HEK293 (cell line): ENCODE results near the gene PHACTR3.

Experiments used
- CTCF ChIA-PET: fragments of 350-600 bp; formaldehyde crosslinking; extraction: SDS; loops from one replicate; lab custom pipeline; 2021; ENCODE audit warnings: antibody characterized with exemption; lab: Yijun Ruan, JAX
- POLR2A ChIA-PET: fragments of 300-600 bp; formaldehyde crosslinking; extraction: SDS; loops from one replicate; lab custom pipeline; 2020; ENCODE audit warnings: antibody characterized with exemption, inconsistent platforms; lab: Yijun Ruan, JAX
- H3K27ac ChIP-seq: fragments of 200-500 bp; sonication (Bioruptor generic); 2 replicates; pipeline ENCODE4 v1.5.1; 2014; ENCODE audit warnings: low read depth, low read length, control low read depth, inconsistent platforms; ENCODE audit errors: extremely low read depth
- H3K36me3 ChIP-seq, 2 experiments: fragments of 200-500 bp in 1 of 2; sonication (Bioruptor generic) in 1 of 2; 1 replicate in 1 of 2; 2 replicates in 1 of 2; pipeline ENCODE4 v1.5.1; 2014 to 2017; ENCODE audit warnings: inconsistent platforms in 2 of 2, low read length in 2 of 2; ENCODE audit not compliant: control insufficient read depth in 2 of 2, insufficient read depth in 1 of 2
- H3K4me1 ChIP-seq: fragments of 200-500 bp; sonication (Bioruptor generic); 2 replicates; pipeline ENCODE4 v1.5.1; 2014; ENCODE audit warnings: mild to moderate bottlenecking, low read length, inconsistent platforms; ENCODE audit not compliant: control insufficient read depth, insufficient read depth
- H3K4me3 ChIP-seq: 2 replicates; pipeline ENCODE4 v1.5.1; 2011; ENCODE audit warnings: low read depth, mild to moderate bottlenecking, control low read depth, low read length, moderate library complexity
- H3K9me3 ChIP-seq: fragments of 200-500 bp; sonication (Bioruptor generic); 2 replicates; pipeline ENCODE4 v1.5.1; 2014; ENCODE audit warnings: low read depth, low read length, inconsistent platforms; ENCODE audit not compliant: control insufficient read depth, insufficient read depth
- HOXD13 ChIP-seq: sonication (generic); formaldehyde crosslinking; IDR thresholded peaks from 2 replicates; pipeline ENCODE4 v1.8.0; 2022; ENCODE audit warnings: missing genetic modification reagents, borderline replicate concordance
- KLF1 ChIP-seq: fragments of 450-650 bp; formaldehyde crosslinking; IDR thresholded peaks from 2 replicates; pipeline ENCODE4 v1.5.1; 2016; ENCODE audit warnings: missing biosample characterization, missing genetic modification characterization
- MEIS1 ChIP-seq: sonication (generic); formaldehyde crosslinking; IDR thresholded peaks from 2 replicates; pipeline ENCODE4 v1.8.1; 2022; ENCODE audit warnings: missing genetic modification reagents, mild to moderate bottlenecking, borderline replicate concordance
- REPIN1 ChIP-seq: fragments of 450-650 bp; formaldehyde crosslinking; IDR thresholded peaks from 2 replicates; pipeline ENCODE4 v1.5.1; 2017; ENCODE audit warnings: missing biosample characterization, missing genetic modification characterization, low read depth
- ZFP69B ChIP-seq: fragments of 450-650 bp; formaldehyde crosslinking; IDR thresholded peaks from 2 replicates; pipeline ENCODE4 v1.5.1; 2016; ENCODE audit warnings: missing biosample characterization, missing genetic modification characterization
- ZIC2 ChIP-seq: fragments of 450-650 bp; formaldehyde crosslinking; IDR thresholded peaks from 2 replicates; pipeline ENCODE4 v1.5.1; 2016; ENCODE audit warnings: missing biosample characterization, missing genetic modification characterization
- ZNF138 ChIP-seq: fragments of 450-650 bp; formaldehyde crosslinking; IDR thresholded peaks from 2 replicates; pipeline ENCODE4 v1.5.1; 2016; ENCODE audit warnings: missing biosample characterization, missing genetic modification characterization, borderline replicate concordance
- ZNF19 ChIP-seq: fragments of 450-650 bp; formaldehyde crosslinking; IDR thresholded peaks from 2 replicates; pipeline ENCODE4; 2016; ENCODE audit warnings: missing biosample characterization, missing genetic modification characterization, low read depth
- ZNF202 ChIP-seq: fragments of 450-650 bp; formaldehyde crosslinking; IDR thresholded peaks from 2 replicates; pipeline ENCODE4 v1.5.1; 2016; ENCODE audit warnings: missing biosample characterization, missing genetic modification characterization, borderline replicate concordance
- ZNF239 ChIP-seq: fragments of 450-650 bp; formaldehyde crosslinking; IDR thresholded peaks from 2 replicates; pipeline ENCODE4 v1.5.1; 2016; ENCODE audit warnings: missing biosample characterization, missing genetic modification characterization
- ZNF366 ChIP-seq: fragments of 450-650 bp; formaldehyde crosslinking; conservative IDR thresholded peaks from 2 replicates; pipeline ENCODE4 v1.5.1; 2016; ENCODE audit warnings: missing biosample characterization, missing genetic modification characterization
- ZNF423 ChIP-seq: fragments of 450-650 bp; formaldehyde crosslinking; IDR thresholded peaks from 2 replicates; pipeline ENCODE4 v1.5.1; 2016; ENCODE audit warnings: missing biosample characterization, missing genetic modification characterization
- ZNF426 ChIP-seq: fragments of 450-650 bp; formaldehyde crosslinking; IDR thresholded peaks from 2 replicates; pipeline ENCODE4 v1.5.1; 2017; ENCODE audit warnings: missing biosample characterization, missing genetic modification characterization, mild to moderate bottlenecking, inconsistent platforms, moderate library complexity
- ZNF560 ChIP-seq: fragments of 450-650 bp; formaldehyde crosslinking; IDR thresholded peaks from 2 replicates; pipeline ENCODE4 v1.5.1; 2017; ENCODE audit warnings: missing biosample characterization, missing genetic modification characterization, borderline replicate concordance
- ZNF571 ChIP-seq: fragments of 450-650 bp; formaldehyde crosslinking; IDR thresholded peaks from 2 replicates; pipeline ENCODE4 v1.5.0; 2017; ENCODE audit warnings: missing biosample characterization, missing genetic modification characterization
- ZNF585B ChIP-seq: fragments of 450-650 bp; formaldehyde crosslinking; IDR thresholded peaks from 2 replicates; pipeline ENCODE4 v1.5.1; 2016; ENCODE audit warnings: missing biosample characterization, missing genetic modification characterization
- ZNF621 ChIP-seq: fragments of 450-650 bp; formaldehyde crosslinking; IDR thresholded peaks from 2 replicates; pipeline ENCODE4 v1.5.1; 2017; ENCODE audit warnings: missing biosample characterization, missing genetic modification characterization
- ZNF670 ChIP-seq: fragments of 450-650 bp; formaldehyde crosslinking; IDR thresholded peaks from 2 replicates; pipeline ENCODE4 v1.5.1; 2016; ENCODE audit warnings: missing biosample characterization, missing genetic modification characterization, low read depth
- ZNF777 ChIP-seq: fragments of 450-650 bp; formaldehyde crosslinking; IDR thresholded peaks from 2 replicates; pipeline ENCODE4 v1.5.1; 2017; ENCODE audit warnings: missing biosample characterization, missing genetic modification characterization, borderline replicate concordance
- ZNF791 ChIP-seq: fragments of 450-650 bp; formaldehyde crosslinking; IDR thresholded peaks from 2 replicates; pipeline ENCODE4 v1.5.1; 2016; ENCODE audit warnings: missing biosample characterization, missing genetic modification characterization
- ZNF843 ChIP-seq: fragments of 450-650 bp; formaldehyde crosslinking; IDR thresholded peaks from 2 replicates; pipeline ENCODE4 v1.5.1; 2016; ENCODE audit warnings: missing biosample characterization, missing genetic modification characterization
- ZSCAN30 ChIP-seq: fragments of 450-650 bp; IDR thresholded peaks from 2 replicates; pipeline ENCODE4 v1.5.1; 2018; ENCODE audit warnings: missing biosample characterization, mild to moderate bottlenecking, missing genetic modification characterization, moderate library complexity
- TF ChIP-seq, protein P1 (sequence below): fragments of 450-650 bp; formaldehyde crosslinking; IDR thresholded peaks from 2 replicates; pipeline ENCODE4 v1.5.1; 2017; ENCODE audit warnings: missing biosample characterization, missing genetic modification characterization
- TF ChIP-seq, protein P2 (sequence below): sonication (generic); formaldehyde crosslinking; IDR thresholded peaks from 2 replicates; pipeline ENCODE4 v1.8.1; 2022; ENCODE audit warnings: mild to moderate bottlenecking, moderate library complexity, missing genetic modification reagents
- TF ChIP-seq, protein P3 (sequence below): fragments of 450-650 bp; formaldehyde crosslinking; IDR thresholded peaks from 2 replicates; pipeline ENCODE4 v1.5.1; 2016; ENCODE audit warnings: missing biosample characterization, missing genetic modification characterization, low read depth

Gene PHACTR3

DNA sequence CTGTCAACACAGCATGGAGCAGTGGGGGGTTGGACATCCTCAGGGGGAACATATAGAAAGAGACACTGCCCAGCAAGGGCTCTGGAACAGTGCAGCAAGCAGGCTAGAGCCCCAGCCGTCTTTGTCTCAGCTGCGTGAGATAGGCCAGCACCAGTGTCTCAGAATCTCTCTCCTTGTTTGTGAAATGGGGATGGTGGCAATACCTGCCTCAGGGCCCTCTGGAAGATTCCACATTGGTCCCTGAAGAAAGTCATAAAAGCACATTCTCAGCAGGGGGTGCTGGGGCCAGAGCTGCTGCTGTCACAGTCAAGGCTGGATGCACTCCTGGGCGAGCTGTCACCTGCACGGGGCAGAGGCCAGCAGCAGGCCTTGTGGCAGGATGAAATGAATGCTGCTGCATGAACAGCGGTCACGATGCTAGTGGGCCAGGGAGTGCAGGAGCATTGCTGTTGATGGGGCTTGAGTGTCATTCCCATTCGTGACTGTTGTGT lies 207.4 kb downstream of the PHACTR3 start:
- Histone ChIP-seq H3K36me3 (no peaks in the 10 kb centered on the region), H3K4me1 (no peaks in the 10 kb centered on the region), H3K27ac (no peak overlapping the region), H3K9me3 (no peaks in the 10 kb centered on the region), H3K4me3 (no peak overlapping the region)
- ChIA-PET CTCF (interaction anchor here (0.6 kb wide), 1 partner anchor 142 kb away, joined by 3 read pairs; no protein-coding TSS in a partner anchor), POLR2A (no interaction called here)
- TF ChIP-seq ZNF202 (tag by site-specific recombination) (no peak), ZNF426 (tag by site-specific recombination) (no peak), ZNF423 (tag by site-specific recombination) (no peak), MEIS1 (CRISPR knock-in tag) (no peak), ZNF366 (tag by site-specific recombination) (no peak), ZNF19 (tag by site-specific recombination) (no peak), REPIN1 (tag by site-specific recombination) (no peak)
- TF ChIP-seq, protein P1, sequence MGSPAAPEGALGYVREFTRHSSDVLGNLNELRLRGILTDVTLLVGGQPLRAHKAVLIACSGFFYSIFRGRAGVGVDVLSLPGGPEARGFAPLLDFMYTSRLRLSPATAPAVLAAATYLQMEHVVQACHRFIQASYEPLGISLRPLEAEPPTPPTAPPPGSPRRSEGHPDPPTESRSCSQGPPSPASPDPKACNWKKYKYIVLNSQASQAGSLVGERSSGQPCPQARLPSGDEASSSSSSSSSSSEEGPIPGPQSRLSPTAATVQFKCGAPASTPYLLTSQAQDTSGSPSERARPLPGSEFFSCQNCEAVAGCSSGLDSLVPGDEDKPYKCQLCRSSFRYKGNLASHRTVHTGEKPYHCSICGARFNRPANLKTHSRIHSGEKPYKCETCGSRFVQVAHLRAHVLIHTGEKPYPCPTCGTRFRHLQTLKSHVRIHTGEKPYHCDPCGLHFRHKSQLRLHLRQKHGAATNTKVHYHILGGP (tag by site-specific recombination) = no peak
- TF ChIP-seq, protein P2, sequence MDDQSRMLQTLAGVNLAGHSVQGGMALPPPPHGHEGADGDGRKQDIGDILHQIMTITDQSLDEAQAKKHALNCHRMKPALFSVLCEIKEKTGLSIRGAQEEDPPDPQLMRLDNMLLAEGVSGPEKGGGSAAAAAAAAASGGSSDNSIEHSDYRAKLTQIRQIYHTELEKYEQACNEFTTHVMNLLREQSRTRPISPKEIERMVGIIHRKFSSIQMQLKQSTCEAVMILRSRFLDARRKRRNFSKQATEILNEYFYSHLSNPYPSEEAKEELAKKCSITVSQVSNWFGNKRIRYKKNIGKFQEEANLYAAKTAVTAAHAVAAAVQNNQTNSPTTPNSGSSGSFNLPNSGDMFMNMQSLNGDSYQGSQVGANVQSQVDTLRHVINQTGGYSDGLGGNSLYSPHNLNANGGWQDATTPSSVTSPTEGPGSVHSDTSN = no peak

- POLR2A ChIA-PET = no interaction called here
- H3K4me3 ChIP-seq = no peak overlapping the region
- CTCF ChIA-PET = interaction anchor here (0.6 kb wide), 1 partner anchor 141 kb away, joined by 3 read pairs; no protein-coding TSS in a partner anchor
- H3K36me3 ChIP-seq = no peaks in the 10 kb centered on the region
- H3K27ac ChIP-seq = no peak overlapping the region
- no peaks in the 10 kb centered on the region for H3K4me1 ChIP-seq
- H3K9me3 ChIP-seq = no peaks in the 10 kb centered on the region
- TF ChIP-seq ZFP69B (tag by site-specific recombination) (no peak), ZSCAN30 (tag by site-specific recombination) (no peak), KLF1 (tag by site-specific recombination) (no peak), ZNF843 (no peak), ZNF670 (tag by site-specific recombination) (no peak), ZNF239 (no peak), ZNF791 (no peak), ZNF138 (tag by site-specific recombination) (no peak), ZNF560 (no peak), ZNF621 (no peak), ZNF777 (tag by site-specific recombination) (no peak), HOXD13 (no peak), ZNF585B (no peak), ZNF366 (tag by site-specific recombination) (no peak), ZIC2 (tag by site-specific recombination) (no peak), ZNF571 (tag by site-specific recombination) (no peak)
- TF ChIP-seq, protein P3, sequence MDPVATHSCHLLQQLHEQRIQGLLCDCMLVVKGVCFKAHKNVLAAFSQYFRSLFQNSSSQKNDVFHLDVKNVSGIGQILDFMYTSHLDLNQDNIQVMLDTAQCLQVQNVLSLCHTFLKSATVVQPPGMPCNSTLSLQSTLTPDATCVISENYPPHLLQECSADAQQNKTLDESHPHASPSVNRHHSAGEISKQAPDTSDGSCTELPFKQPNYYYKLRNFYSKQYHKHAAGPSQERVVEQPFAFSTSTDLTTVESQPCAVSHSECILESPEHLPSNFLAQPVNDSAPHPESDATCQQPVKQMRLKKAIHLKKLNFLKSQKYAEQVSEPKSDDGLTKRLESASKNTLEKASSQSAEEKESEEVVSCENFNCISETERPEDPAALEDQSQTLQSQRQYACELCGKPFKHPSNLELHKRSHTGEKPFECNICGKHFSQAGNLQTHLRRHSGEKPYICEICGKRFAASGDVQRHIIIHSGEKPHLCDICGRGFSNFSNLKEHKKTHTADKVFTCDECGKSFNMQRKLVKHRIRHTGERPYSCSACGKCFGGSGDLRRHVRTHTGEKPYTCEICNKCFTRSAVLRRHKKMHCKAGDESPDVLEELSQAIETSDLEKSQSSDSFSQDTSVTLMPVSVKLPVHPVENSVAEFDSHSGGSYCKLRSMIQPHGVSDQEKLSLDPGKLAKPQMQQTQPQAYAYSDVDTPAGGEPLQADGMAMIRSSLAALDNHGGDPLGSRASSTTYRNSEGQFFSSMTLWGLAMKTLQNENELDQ = no peak
Observed at GRCh38 chr20:59812286-59813125, 208.2 kb downstream of the PHACTR3 start.
